ENCODE measurements around the gene PATZ1.

DNA sequence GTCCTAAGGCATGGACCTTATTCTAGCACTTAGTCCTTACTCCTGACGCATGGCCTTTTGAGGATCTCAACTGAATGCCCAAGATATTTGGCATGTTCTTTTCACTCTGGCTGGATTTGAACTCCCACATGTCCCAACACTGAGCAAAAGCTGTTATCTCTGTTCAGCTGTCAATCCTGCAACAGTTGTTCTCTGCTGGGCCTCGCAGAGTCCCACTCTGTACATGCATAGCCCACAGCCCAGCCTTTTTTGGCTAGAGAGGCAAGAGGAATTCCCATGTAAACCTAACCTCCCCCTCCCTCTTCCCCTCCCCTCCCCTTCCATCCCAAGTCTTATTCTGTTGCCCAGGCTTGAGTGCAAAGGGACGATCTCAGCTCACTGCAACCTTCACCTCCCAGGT, 31.5 kb upstream of the PATZ1 start:
- TF ChIP-seq PATZ1 (CRISPR knock-in tag; IDR thresholded peaks at IDR 0.05; ENCODE audit: borderline replicate concordance) (no peak), CREB5 (CRISPR knock-in tag; IDR thresholded peaks at IDR 0.05; ENCODE audit: low read depth) (no peak), ESRRG (CRISPR knock-in tag; IDR thresholded peaks at IDR 0.05) (no peak), CSRNP3 (CRISPR knock-in tag; IDR thresholded peaks at IDR 0.05) (no peak), ZNF8 (CRISPR knock-in tag; IDR thresholded peaks at IDR 0.05) (no peak), ZFP30 (CRISPR knock-in tag; IDR thresholded peaks at IDR 0.05) (no peak), ARNTL (CRISPR knock-in tag; IDR thresholded peaks at IDR 0.05; ENCODE audit: borderline replicate concordance, low read depth) (no peak), ZC3H10 (CRISPR knock-in tag; IDR thresholded peaks at IDR 0.05) (no peak)
